ENCODE results near the gene RINT1.
"Not testable (repeated sequence)": the region's sequence is repeated elsewhere in the genome, so short reads cannot be mapped to it uniquely, and the experiment has no call there.

The RINT1 gene

DNA sequence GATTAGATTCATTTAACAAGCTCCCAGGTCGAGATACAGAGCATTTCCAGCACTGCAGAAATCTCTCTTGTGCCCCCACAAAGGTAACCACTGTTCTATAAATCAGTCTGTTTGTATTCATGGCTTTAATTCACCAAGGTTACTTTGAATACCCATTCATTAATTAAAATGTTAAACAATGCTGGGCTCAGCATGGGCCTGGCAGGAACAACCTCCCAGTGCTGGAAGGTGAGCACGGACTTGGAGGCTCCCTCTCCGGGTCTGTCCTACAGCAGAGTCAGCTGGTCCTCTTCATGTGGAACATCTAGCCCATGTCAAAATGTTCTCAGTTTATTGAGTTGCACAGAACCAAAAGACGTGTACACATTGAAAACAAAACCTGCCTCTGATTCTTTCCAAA lies 64.9 kb downstream of the RINT1 start:
- DNase-seq (ENCODE audit: low read depth in 2 of 3, low spot score in 2 of 3): no peak

GRCh38 chr7:105599080-105599479 lies 67.1 kb downstream of the RINT1 start:
- not testable (repeated sequence) for DNase-seq (ENCODE audit: low read depth in 2 of 3, low spot score in 2 of 3)

DNA sequence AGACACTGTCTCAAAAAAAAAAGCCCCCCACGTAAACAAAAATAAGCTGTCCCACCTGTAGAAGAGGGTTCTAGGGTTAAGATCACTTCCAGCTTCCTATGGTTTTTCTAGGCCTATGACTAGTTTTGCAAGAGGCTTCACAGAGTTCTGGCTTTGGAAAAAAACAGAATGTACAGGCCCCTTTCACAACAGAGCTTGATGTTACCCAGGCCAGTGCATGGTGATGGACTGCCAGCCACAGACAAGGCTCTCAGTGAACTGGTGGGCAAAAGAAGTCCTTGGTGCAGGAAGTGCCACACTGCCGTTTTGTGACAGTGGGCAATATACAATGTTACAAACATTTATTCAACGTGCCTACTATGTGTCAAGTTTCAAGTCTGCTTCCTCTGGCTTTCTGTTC lies 67.5 kb downstream of the RINT1 start:
- no peak for DNase-seq (ENCODE audit: low read depth in 2 of 3, low spot score in 2 of 3)

GRCh38 chr7:105600720-105601550 lies 68.9 kb downstream of the RINT1 start:
- DNase-seq (ENCODE audit: low read depth in 2 of 3, low spot score in 2 of 3): no peak

- DNase-seq (ENCODE audit: low read depth in 2 of 3, low spot score in 2 of 3): no peak
These were observed 70.6 kb downstream of the RINT1 start for GRCh38 chr7:105602325-105603305.

DNA sequence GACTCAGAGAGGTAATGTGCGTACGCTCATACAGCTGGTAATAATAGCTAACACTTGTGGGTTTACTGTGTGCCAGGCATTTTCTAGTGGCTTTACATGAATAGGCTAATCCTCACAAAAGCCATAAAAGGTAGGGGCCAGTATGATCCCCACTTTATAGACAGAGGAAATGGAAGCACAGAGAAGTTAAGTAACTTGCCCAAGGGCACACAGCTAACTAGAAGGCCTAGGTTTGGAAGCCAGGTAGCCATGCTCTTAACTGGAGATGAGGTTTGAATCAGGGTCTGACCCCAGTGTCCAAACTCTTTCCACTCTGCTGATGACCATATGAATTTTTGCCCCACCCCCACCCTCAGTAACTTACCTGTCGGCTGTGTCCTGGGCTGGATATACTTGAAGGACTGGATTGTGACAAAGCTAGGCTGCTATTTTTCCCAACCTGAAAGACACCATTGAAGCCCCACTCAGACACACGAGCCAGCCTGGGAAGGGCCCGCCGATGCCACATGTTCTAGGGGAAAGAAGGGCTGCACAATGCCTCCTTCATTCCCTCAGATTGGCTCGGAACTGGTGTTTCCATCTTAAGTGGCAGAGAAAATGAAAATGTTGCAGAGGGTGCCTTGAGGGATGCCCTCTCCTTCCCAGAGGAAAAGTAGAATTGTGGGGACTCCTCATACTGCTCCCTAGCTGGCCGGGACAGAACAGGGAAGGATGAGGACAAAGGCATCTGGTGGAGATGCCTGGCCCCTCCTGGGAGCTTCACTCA lies 78.3 kb downstream of the RINT1 start:
- DNase-seq (ENCODE audit: low read depth in 2 of 3, low spot score in 2 of 3): no peak

GRCh38 chr7:105611856-105612775 lies 80.1 kb downstream of the RINT1 start:
- DNase-seq (ENCODE audit: low read depth in 2 of 3, low spot score in 2 of 3): no peak

DNA sequence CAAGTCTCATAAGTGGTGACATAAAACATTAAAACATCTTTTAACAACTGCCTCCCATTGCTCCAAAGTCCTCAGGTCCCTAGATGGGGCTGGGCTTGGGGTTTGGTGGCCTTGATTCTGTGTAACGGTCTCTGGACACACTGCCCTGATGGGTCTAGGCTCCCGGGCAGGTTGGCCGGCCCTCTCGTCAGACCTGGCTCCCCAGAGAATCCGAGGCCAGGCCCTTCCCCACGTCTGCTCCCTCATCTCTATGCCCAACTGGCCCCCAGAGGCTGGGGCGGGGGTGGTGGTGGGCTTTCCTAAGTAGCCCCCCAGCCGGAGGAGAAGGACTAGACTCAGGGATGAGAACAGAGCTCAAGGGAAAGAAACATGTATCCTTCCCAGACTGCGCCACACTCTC lies 80.8 kb downstream of the RINT1 start:
- no peak for DNase-seq (ENCODE audit: low read depth in 2 of 3, low spot score in 2 of 3)

GRCh38 chr7:105613611-105614330 lies 81.8 kb downstream of the RINT1 start:
- no peak for DNase-seq (ENCODE audit: low read depth in 2 of 3, low spot score in 2 of 3)

DNA sequence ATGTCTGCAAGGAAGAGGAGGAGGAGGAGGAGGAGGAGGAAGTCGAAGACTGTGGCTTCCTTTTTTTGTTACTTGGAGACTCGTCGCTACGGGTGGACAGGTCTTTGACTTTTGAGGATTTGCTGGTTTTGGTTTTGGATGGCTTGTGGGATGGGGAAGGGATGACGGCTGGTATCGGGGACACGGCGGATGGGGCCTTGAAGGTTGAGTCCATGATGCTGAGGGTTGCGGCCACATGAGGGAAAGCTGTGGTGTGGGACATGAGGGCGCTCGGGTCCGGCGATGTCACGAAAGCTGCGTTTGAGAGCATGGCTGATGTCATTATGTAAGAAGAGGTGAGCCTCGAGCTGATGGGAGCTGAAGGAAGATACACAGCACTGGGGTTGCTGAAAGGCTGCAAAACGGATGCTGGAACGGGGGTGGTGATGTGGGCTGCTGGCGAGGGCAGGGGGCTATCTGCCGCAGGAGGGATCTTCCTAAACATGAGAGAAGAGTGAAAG lies 82.4 kb downstream of the RINT1 start:
- DNase-seq (ENCODE audit: low read depth in 2 of 3, low spot score in 2 of 3): no peak

Measured in activated CD8-positive, alpha-beta memory T cell treated with anti-CD3 and anti-CD28 coated beads for 48 hours (primary cell).